ENCODE measurements around the gene MICALL1. TPM values are rescaled to one million over a fixed set of nuclear protein-coding genes. Genes with fewer than 3 reads are reported as not detected.
A peak's percentile ranks its signal among the peaks of the same experiment; 100 is the strongest.

MICALL1 gene
- total and polyA plus RNA-seq, 9 of the 15 experiments (the other 6 are each of a cell fraction or from before 2014, with no cell fraction given), result 0.32 to 21.5 (median 6.1) TPM

GRCh38 chr22:37940698-37941376 is 34.7 kb downstream of the MICALL1 start:
- H3K36me3 ChIP-seq (ENCODE audit: control insufficient read depth, insufficient read depth, low read length), result no peaks in the 10 kb centered on the region

More at GRCh38 chr22:37940698-37941376, 34.7 kb downstream of the MICALL1 start:
- H3K4me1 ChIP-seq (replicated peaks in 1 of 2; ENCODE audit: control insufficient read depth in 2 of 2, insufficient read depth in 2 of 2, low read length in 2 of 2), result no peaks in the 10 kb centered on the region; a peak in 2 of 5 replicates
- H3K4me2 ChIP-seq (ENCODE audit: insufficient read depth, low read length), result no peak overlapping the region
- no TSS peak for BruUV-seq (replicated peaks)
- H3K4me3 ChIP-seq, result no peak overlapping the region
- H4K20me1 ChIP-seq (replicated peaks; ENCODE audit: control insufficient read depth, insufficient read depth, low read length), result no peaks in the 10 kb centered on the region; the same call in 1 of the 2 replicates
- no peak for DNase-seq (ENCODE audit: extremely low read depth in 1 of 4, low spot score in 3 of 4)
- WGBS (ENCODE audit: insufficient coverage, low coverage, missing lambda C conversion rate), result 64% methylated on average over 5 of the region's 12 CpGs
- in situ Hi-C loops (cut with MboI) (no loop called here), intact Hi-C loops (cut with micrococcal nuclease) (no loop called here)
- ATAC-seq, result peak; percentile 46; the same call in 2 of the 3 replicates
- H3K79me2 ChIP-seq (ENCODE audit: control insufficient read depth, insufficient read depth, low read length), result no peaks in the 10 kb centered on the region
- peak; percentile 38 for TF ChIP-seq PRDM10 (IDR thresholded peaks at IDR 0.05; ENCODE audit: partially characterized antibody)
- no peak for TF ChIP-seq ZNF740 (CRISPR knock-in tag; IDR thresholded peaks at IDR 0.05)
- TF ChIP-seq ZNF740 (tag; IDR thresholded peaks at IDR 0.05), result no peak
- TF ChIP-seq HCFC1 (IDR thresholded peaks at IDR 0.05; ENCODE audit: low read depth, low read length), result no peak
- TF ChIP-seq CTCF (IDR thresholded peaks at IDR 0.05 in 2 of 3, conservative IDR thresholded peaks at IDR 0.05 in 1 of 3; ENCODE audit: insufficient read depth in 2 of 3, low read depth in 1 of 3, low read length in 3 of 3), result 0 out of 6 replicates have a peak, but pooled peaks of 1 of the 3 experiments have one; percentile 2
- no peak overlapping the region for H2AFZ ChIP-seq (ENCODE audit: low read depth, low read length)
- ChIA-PET POLR2A (interaction anchor here (0.7 kb wide), 1 partner anchor 35 kb away, joined by 3 read pairs; the partner anchor contains the start of gene MICALL1), CTCF (ENCODE audit: low intra/inter-chr PET ratio) (no interaction called here)
- H3K27me3 ChIP-seq (ENCODE audit: control insufficient read depth in 2 of 2, insufficient read depth in 2 of 2, low read length in 2 of 2), result no peaks in the 10 kb centered on the region
- peak overlapping the region in 1 of 2 experiments; percentile 17; a peak in 1 of 4 replicates for H3K9ac ChIP-seq (ENCODE audit: insufficient read depth in 1 of 2, low read depth in 2 of 2, low read length in 2 of 2)
- H3K9me1 ChIP-seq (ENCODE audit: control insufficient read depth, insufficient read depth, low read length), result no peaks in the 10 kb centered on the region
- H3K27ac ChIP-seq (ENCODE audit: extremely low read depth, low read depth, low read length), result no peak overlapping the region
- FAIRE-seq, result no peak
- no peaks in the 10 kb centered on the region for H3K9me3 ChIP-seq (replicated peaks; ENCODE audit: control insufficient read depth, insufficient read depth, low read depth, low read length)

Data from K562 (cell line).